Nephron (organoid): ENCODE results near the gene GALNT18.

Experiments used
- H3K27ac Mint-ChIP-seq, 3 experiments: 2 replicates each; pipeline ENCODE4 v1.8.0; 2020; ENCODE audit warnings: mixed read lengths in 3 of 3, mild to moderate bottlenecking in 2 of 3, moderate library complexity in 1 of 3
- H3K27me3 Mint-ChIP-seq: 2 replicates; pipeline ENCODE4 v1.8.0; 2021; ENCODE audit warnings: low read depth, mild to moderate bottlenecking, moderate library complexity, mixed read lengths
- H3K36me3 Mint-ChIP-seq: 2 replicates; pipeline ENCODE4 v1.8.0; 2020; ENCODE audit warnings: low read depth, mixed read lengths
- H3K4me1 Mint-ChIP-seq: 2 replicates; pipeline ENCODE4 v1.8.0; 2020; ENCODE audit warnings: mixed read lengths
- H3K4me3 Mint-ChIP-seq, 3 experiments: 2 replicates each; pipeline ENCODE4 v1.8.0; 2020; ENCODE audit warnings: mild to moderate bottlenecking in 3 of 3, mixed read lengths in 3 of 3, moderate library complexity in 2 of 3
- H3K9me3 Mint-ChIP-seq: 2 replicates; pipeline ENCODE4 v1.8.0; 2020; ENCODE audit warnings: mixed read lengths
- TF ChIP-seq, protein P1 (sequence below), 3 experiments: fragments of 200-600 bp; sonication (generic); IDR thresholded peaks; one replicate each; pipeline ENCODE4 v1.5.0; 2021; ENCODE audit warnings: antibody characterized with exemption in 3 of 3; ENCODE audit not compliant: unreplicated experiment in 3 of 3

GALNT18 gene

GRCh38 chr11:11491589-11491988, 130.2 kb downstream of the GALNT18 start:
- H3K36me3 Mint-ChIP-seq = no peaks in the 10 kb centered on the region
- peaks cover 3% of the 10 kb centered on the region for H3K9me3 Mint-ChIP-seq
- no peak overlapping the region for H3K27ac Mint-ChIP-seq
- TF ChIP-seq, protein P1, sequence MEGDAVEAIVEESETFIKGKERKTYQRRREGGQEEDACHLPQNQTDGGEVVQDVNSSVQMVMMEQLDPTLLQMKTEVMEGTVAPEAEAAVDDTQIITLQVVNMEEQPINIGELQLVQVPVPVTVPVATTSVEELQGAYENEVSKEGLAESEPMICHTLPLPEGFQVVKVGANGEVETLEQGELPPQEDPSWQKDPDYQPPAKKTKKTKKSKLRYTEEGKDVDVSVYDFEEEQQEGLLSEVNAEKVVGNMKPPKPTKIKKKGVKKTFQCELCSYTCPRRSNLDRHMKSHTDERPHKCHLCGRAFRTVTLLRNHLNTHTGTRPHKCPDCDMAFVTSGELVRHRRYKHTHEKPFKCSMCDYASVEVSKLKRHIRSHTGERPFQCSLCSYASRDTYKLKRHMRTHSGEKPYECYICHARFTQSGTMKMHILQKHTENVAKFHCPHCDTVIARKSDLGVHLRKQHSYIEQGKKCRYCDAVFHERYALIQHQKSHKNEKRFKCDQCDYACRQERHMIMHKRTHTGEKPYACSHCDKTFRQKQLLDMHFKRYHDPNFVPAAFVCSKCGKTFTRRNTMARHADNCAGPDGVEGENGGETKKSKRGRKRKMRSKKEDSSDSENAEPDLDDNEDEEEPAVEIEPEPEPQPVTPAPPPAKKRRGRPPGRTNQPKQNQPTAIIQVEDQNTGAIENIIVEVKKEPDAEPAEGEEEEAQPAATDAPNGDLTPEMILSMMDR (IDR thresholded peaks at IDR 0.05; ENCODE audit: unreplicated experiment in 3 of 3) = no peak
- peaks cover 23% of the 10 kb centered on the region for H3K27me3 Mint-ChIP-seq
- H3K4me1 Mint-ChIP-seq = peaks cover 5% of the 10 kb centered on the region
- H3K4me3 Mint-ChIP-seq = no peak overlapping the region

GRCh38 chr11:11491014-11491413, 130.8 kb downstream of the GALNT18 start:
- Mint-ChIP-seq H3K36me3 (no peaks in the 10 kb centered on the region), H3K4me1 (peaks cover 5% of the 10 kb centered on the region), H3K27ac (no peak overlapping the region), H3K4me3 (no peak overlapping the region), H3K27me3 (peaks cover 26% of the 10 kb centered on the region), H3K9me3 (peaks cover 3% of the 10 kb centered on the region)
- TF ChIP-seq, protein P1 (IDR thresholded peaks at IDR 0.05; ENCODE audit: unreplicated experiment in 3 of 3) = no peak

- Mint-ChIP-seq H3K27me3 (peaks cover 37% of the 10 kb centered on the region), H3K4me3 (no peak overlapping the region), H3K36me3 (no peaks in the 10 kb centered on the region), H3K9me3 (no peaks in the 10 kb centered on the region), H3K4me1 (peaks cover 8% of the 10 kb centered on the region), H3K27ac (no peak overlapping the region)
- TF ChIP-seq, protein P1 (IDR thresholded peaks at IDR 0.05; ENCODE audit: unreplicated experiment in 3 of 3) = no peak
Measured at GRCh38 chr11:11486423-11486822, 135.4 kb downstream of the GALNT18 start.

GRCh38 chr11:11486002-11486401, 135.8 kb downstream of the GALNT18 start:
- TF ChIP-seq, protein P1 (IDR thresholded peaks at IDR 0.05; ENCODE audit: unreplicated experiment in 3 of 3) = no peak
- Mint-ChIP-seq H3K27me3 (peaks cover 37% of the 10 kb centered on the region), H3K27ac (no peak overlapping the region), H3K36me3 (no peaks in the 10 kb centered on the region), H3K9me3 (no peaks in the 10 kb centered on the region), H3K4me1 (peaks cover 8% of the 10 kb centered on the region), H3K4me3 (no peak overlapping the region)

DNA sequence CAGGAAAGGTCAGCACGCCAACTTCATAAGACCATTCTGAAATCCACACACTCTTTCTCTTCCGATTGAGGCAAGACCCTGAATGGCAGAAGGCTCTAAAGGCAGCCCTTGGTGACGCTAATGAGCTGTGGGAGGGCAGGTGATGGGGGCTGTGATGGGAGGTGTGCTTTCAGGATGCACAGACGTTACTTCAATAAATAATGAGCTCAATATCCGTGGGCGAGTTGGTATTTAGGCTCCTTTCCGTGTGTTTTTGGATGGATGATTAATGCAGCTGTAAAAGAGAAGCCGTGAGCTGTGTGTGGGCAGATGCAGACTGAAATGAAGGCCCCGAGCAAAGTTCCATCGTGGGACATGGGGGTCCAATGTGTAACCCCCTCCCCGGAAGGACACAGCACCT, 138.2 kb downstream of the GALNT18 start:
- peaks cover 4% of the 10 kb centered on the region for H3K4me1 Mint-ChIP-seq
- H3K4me3 Mint-ChIP-seq = no peak overlapping the region
- H3K27me3 Mint-ChIP-seq = peaks cover 46% of the 10 kb centered on the region
- no peaks in the 10 kb centered on the region for H3K9me3 Mint-ChIP-seq
- H3K36me3 Mint-ChIP-seq = no peaks in the 10 kb centered on the region
- TF ChIP-seq, protein P1 (IDR thresholded peaks at IDR 0.05; ENCODE audit: unreplicated experiment in 3 of 3) = no peak
- no peak overlapping the region for H3K27ac Mint-ChIP-seq

DNA sequence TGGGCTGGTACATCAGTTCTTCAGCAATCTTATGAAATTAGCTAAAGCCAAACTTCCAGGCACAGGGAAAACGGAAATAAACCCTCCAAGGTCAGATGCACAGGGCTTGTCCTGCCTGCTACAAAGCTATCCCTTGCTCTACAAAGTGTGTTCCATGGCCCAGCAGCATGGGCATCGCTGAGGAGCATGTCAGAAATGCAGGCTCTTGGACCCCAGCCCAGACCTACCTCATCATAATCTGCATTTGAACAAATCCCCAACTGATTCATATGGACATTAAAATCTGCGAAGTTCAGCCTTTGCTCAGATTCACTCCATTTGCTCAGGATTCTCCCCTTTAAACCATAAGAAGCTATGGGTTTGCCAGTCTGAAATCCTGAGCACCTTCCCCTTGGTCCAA, 139.1 kb downstream of the GALNT18 start:
- Mint-ChIP-seq H3K27me3 (peaks cover 49% of the 10 kb centered on the region), H3K4me3 (no peak overlapping the region), H3K9me3 (no peaks in the 10 kb centered on the region), H3K36me3 (no peaks in the 10 kb centered on the region), H3K27ac (no peak overlapping the region), H3K4me1 (peaks cover 10% of the 10 kb centered on the region)
- TF ChIP-seq, protein P1 (IDR thresholded peaks at IDR 0.05; ENCODE audit: unreplicated experiment in 3 of 3) = no peak
